ENCODE results near the gene TTBK1.

- TF ChIP-seq CTCF (IDR thresholded peaks at IDR 0.05), result no peak
- TF ChIP-seq EZH2 (IDR thresholded peaks at IDR 0.05; ENCODE audit: borderline replicate concordance, insufficient read depth, low read depth, low read length, poor library complexity, severe bottlenecking), result no peak
Observed at GRCh38 chr6:43290905-43291355, 47.6 kb downstream of the TTBK1 start.

Measured in B cell (primary cell).